Panc1 (cell line): ENCODE results near the gene NIPBL. TPM values are rescaled to one million over a fixed set of nuclear protein-coding genes. Genes with fewer than 3 reads are reported as not detected.

Experiments used
- ATAC-seq: fragments of 200-7000 bp; cut with Tn5 transposase; 2 replicates; pipeline ENCODE4 v1.9.1; 2020; ENCODE audit warnings: mild to moderate bottlenecking, moderate library complexity
- BruUV-seq: library from RNA; stranded (reverse); fragments of 400-500 nt; replicated peaks from 2 replicates; lab custom pipeline; 2021; lab: Mats Ljungman, UMichigan
- CTCF ChIA-PET: fragments of 300-600 bp; sonication (Branson Sonifier 250); formaldehyde crosslinking; loops from one replicate; lab custom pipeline; 2022; ENCODE audit warnings: antibody characterized with exemption; lab: Charles Lee
- POLR2A ChIA-PET: fragments of 300-600 bp; sonication (Branson Sonifier 250); formaldehyde crosslinking; loops from one replicate; lab custom pipeline; 2022; ENCODE audit warnings: antibody characterized with exemption; lab: Charles Lee
- DNase-seq: peaks from one replicate; pipeline ENCODE4 v3.0.0-alpha.2; 2010; ENCODE audit warnings: low read depth, low spot score
- H3K27ac ChIP-seq: 2 replicates; pipeline ENCODE4 v1.5.1; 2011; ENCODE audit warnings: mild to moderate bottlenecking, low read length, inconsistent platforms
- H3K27me3 ChIP-seq: fragments of 200-500 bp; sonication (Bioruptor generic); 2 replicates; pipeline ENCODE4 v1.6.0; 2014; ENCODE audit warnings: low read length, inconsistent platforms; ENCODE audit not compliant: control insufficient read depth, insufficient read depth
- H3K36me3 ChIP-seq: fragments of 200-500 bp; sonication (Bioruptor generic); 2 replicates; pipeline ENCODE4 v1.5.1; 2014; ENCODE audit warnings: inconsistent platforms, mild to moderate bottlenecking, low read length, moderate library complexity; ENCODE audit not compliant: control insufficient read depth, insufficient read depth
- H3K4me1 ChIP-seq: 2 replicates; pipeline ENCODE4 v1.5.1; 2011; ENCODE audit warnings: inconsistent platforms, mild to moderate bottlenecking, low read length, moderate library complexity; ENCODE audit not compliant: control insufficient read depth, insufficient read depth
- H3K4me3 ChIP-seq, 2 experiments: 2 replicates each; pipeline ENCODE4 v1.5.1; 2011 to 2012; ENCODE audit warnings: low read depth in 2 of 2, low read length in 2 of 2, mild to moderate bottlenecking in 2 of 2, inconsistent platforms in 1 of 2, moderate library complexity in 1 of 2
- H3K9me3 ChIP-seq: fragments of 200-500 bp; sonication (Bioruptor generic); 2 replicates; pipeline ENCODE4 v1.5.1; 2014; ENCODE audit warnings: low read depth, mild to moderate bottlenecking, inconsistent platforms, low read length, moderate library complexity; ENCODE audit not compliant: control insufficient read depth, insufficient read depth
- CTCF ChIP-seq: fragments of 450-650 bp; IDR thresholded peaks from 2 replicates; pipeline ENCODE4 v1.5.1; 2017; ENCODE audit warnings: mild to moderate bottlenecking
- POLR2AphosphoS5 ChIP-seq: IDR thresholded peaks from 2 replicates; pipeline ENCODE4 v1.6.1; 2012; ENCODE audit warnings: mild to moderate bottlenecking, low read depth, low read length, moderate library complexity
- SIN3A ChIP-seq: IDR thresholded peaks from 2 replicates; pipeline ENCODE4 v1.6.1; 2012; ENCODE audit warnings: low read depth, mild to moderate bottlenecking, low read length, moderate library complexity, borderline replicate concordance; ENCODE audit not compliant: insufficient read depth
- TCF7L2 ChIP-seq: IDR thresholded peaks from 2 replicates; pipeline ENCODE4 v1.6.1; 2011; ENCODE audit warnings: mild to moderate bottlenecking, low read depth, low read length, inconsistent platforms
- in situ Hi-C: cut with HindIII; loops from 2 replicates; pipeline ENCODE4 v1.10.0; 2016; ENCODE audit warnings: low sequenced_read_pairs, low pct_unique_long_range_greater_than_20kb
- intact Hi-C: fragments of 100-400 bp; cut with micrococcal nuclease; formaldehyde crosslinking; loops from one replicate; pipeline ENCODE4 v1.10.0; 2022; ENCODE audit not compliant: unreplicated experiment
- total RNA-seq: library from RNA; stranded (reverse); gene quantifications from one replicate; pipeline ENCODE4 v1.2.1, GENCODE V29; 2021; ENCODE audit not compliant: unreplicated experiment
- TF ChIP-seq, protein P1 (sequence below), 2 experiments: IDR thresholded peaks; 2 replicates each; pipeline ENCODE4 v1.6.1; 2011 to 2012; ENCODE audit warnings: low read depth in 2 of 2, control low read depth in 1 of 2, low read length in 1 of 2, mild to moderate bottlenecking in 1 of 2, moderate library complexity in 1 of 2; ENCODE audit not compliant: insufficient read depth in 1 of 2

Gene NIPBL
- total RNA-seq, 1 experiment from 2014 or later, result 41.6 TPM

GRCh38 chr5:37075399-37075950 is 198.9 kb downstream of the NIPBL start:
- in situ Hi-C loops, result no loop called here
- no peak for ATAC-seq
- H3K36me3 ChIP-seq, result no peaks in the 10 kb centered on the region

GRCh38 chr5:37077146-37077545 is 200.6 kb downstream of the NIPBL start:
- H3K36me3 ChIP-seq, result no peaks in the 10 kb centered on the region
- intact Hi-C loops (no loop called here), in situ Hi-C loops (no loop called here)
- no peak overlapping the region for H3K4me3 ChIP-seq
- H3K4me1 ChIP-seq, result no peaks in the 10 kb centered on the region
- no TSS peak for BruUV-seq
- H3K9me3 ChIP-seq, result no peaks in the 10 kb centered on the region
- H3K27me3 ChIP-seq, result no peaks in the 10 kb centered on the region
- ATAC-seq (no peak), DNase-seq (no peak)
- TF ChIP-seq CTCF (no peak), TCF7L2 (no peak)
- TF ChIP-seq, protein P1, sequence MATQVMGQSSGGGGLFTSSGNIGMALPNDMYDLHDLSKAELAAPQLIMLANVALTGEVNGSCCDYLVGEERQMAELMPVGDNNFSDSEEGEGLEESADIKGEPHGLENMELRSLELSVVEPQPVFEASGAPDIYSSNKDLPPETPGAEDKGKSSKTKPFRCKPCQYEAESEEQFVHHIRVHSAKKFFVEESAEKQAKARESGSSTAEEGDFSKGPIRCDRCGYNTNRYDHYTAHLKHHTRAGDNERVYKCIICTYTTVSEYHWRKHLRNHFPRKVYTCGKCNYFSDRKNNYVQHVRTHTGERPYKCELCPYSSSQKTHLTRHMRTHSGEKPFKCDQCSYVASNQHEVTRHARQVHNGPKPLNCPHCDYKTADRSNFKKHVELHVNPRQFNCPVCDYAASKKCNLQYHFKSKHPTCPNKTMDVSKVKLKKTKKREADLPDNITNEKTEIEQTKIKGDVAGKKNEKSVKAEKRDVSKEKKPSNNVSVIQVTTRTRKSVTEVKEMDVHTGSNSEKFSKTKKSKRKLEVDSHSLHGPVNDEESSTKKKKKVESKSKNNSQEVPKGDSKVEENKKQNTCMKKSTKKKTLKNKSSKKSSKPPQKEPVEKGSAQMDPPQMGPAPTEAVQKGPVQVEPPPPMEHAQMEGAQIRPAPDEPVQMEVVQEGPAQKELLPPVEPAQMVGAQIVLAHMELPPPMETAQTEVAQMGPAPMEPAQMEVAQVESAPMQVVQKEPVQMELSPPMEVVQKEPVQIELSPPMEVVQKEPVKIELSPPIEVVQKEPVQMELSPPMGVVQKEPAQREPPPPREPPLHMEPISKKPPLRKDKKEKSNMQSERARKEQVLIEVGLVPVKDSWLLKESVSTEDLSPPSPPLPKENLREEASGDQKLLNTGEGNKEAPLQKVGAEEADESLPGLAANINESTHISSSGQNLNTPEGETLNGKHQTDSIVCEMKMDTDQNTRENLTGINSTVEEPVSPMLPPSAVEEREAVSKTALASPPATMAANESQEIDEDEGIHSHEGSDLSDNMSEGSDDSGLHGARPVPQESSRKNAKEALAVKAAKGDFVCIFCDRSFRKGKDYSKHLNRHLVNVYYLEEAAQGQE (IDR thresholded peaks at IDR 0.05; ENCODE audit: insufficient read depth in 1 of 2, low read depth in 2 of 2, low read length in 1 of 2), result no peak
- no peak overlapping the region for H3K27ac ChIP-seq
- CTCF ChIA-PET, result no interaction called here
- POLR2A ChIA-PET, result no interaction called here

More at GRCh38 chr5:37075399-37075950, 198.9 kb downstream of the NIPBL start:
- no TSS peak for BruUV-seq
- Histone ChIP-seq H3K27ac (no peak overlapping the region), H3K9me3 (no peaks in the 10 kb centered on the region), H3K4me3 (no peak overlapping the region), H3K4me1 (no peaks in the 10 kb centered on the region), H3K27me3 (no peaks in the 10 kb centered on the region)
- no peak for TF ChIP-seq POLR2AphosphoS5
- no peak for TF ChIP-seq SIN3A
- TF ChIP-seq TCF7L2, result no peak
- no peak for TF ChIP-seq CTCF
- TF ChIP-seq, protein P1 (IDR thresholded peaks at IDR 0.05; ENCODE audit: insufficient read depth in 1 of 2, low read depth in 2 of 2, low read length in 1 of 2), result no peak
- intact Hi-C loops, result no loop called here
- DNase-seq, result no peak
- ChIA-PET CTCF (no interaction called here), POLR2A (no interaction called here)
